Measurements from ENCODE around the gene CIB4. TPM values are rescaled to one million over a fixed set of nuclear protein-coding genes. Genes with fewer than 3 reads are reported as not detected.

The CIB4 gene
- not detected for total RNA-seq

DNA sequence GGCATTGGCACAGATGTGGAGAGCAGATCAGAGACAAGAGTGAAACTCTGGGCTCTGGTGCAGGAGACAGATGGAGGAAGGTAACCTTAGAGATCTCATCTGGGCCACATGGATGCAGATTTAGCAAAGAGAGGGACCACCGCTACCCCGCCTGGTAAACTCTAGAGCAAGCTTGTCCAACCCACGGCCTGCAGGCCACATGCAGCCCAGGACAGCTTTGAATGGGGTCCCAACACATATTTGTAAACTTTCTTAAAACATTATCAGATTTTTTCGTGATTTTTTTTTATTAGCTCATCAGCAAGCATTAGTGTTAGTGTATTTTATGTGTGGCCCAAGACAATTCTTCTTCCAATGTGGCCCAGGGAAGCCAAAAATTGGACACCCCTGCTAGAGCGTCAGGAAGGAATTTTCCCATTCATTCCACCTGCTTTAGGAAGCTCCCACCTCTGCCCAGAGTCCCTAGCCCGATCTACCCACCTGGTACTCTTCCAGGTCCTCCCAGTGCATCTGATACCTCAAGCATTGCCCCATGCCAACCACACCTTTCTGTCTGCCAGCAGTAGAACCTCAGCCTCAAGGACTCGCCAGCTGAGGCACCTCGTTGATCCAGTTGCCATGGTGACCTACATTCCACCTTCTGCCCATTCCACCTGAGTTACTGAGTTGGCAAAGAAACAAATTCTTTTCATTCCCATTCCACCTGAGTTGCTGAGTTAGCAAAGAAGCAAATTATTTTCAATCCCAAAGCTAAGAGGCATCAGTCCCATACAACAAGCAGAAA lies at the start of gene CIB4:
Gene CIB4, minus strand, starts transcription at position 586 of the 784 bp plus-strand sequence. Its CDS starts 52 bp downstream, at position 534.
- no peak for DNase-seq (ENCODE audit: low spot score)
- no peak for TF ChIP-seq CTCF (IDR thresholded peaks at IDR 0.05)
- no peak for ATAC-seq (ENCODE audit: low FRiP score)

DNA sequence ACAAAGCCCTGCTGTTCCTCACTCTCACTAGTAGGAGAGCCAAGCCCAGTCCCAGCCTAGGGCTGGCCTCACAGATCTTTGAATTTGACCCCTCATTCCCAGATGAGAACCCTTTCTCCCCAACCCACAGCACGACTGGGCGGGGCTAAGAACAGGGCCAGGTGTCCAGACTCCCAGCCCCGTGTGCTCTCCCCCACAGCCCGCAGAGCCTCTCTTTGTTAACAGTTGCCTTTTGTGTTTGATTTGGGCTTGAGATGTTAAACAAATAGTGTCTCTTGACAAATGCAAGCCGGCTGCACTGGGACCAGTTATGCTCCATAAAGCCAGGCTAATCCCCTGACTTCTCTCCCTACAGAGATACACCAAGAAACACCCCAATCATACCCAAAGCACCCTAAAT lies 46.6 kb upstream of the CIB4 start:
- ATAC-seq (ENCODE audit: low FRiP score): no peak

GRCh38 chr2:26687328-26687727 lies 46.2 kb upstream of the CIB4 start:
- ATAC-seq (ENCODE audit: low FRiP score) (no peak), DNase-seq (ENCODE audit: low spot score) (no peak)
- TF ChIP-seq CTCF (IDR thresholded peaks at IDR 0.05): no peak

More for the DNA sequence above, 46.6 kb upstream of the CIB4 start:
- no peak for DNase-seq (ENCODE audit: low spot score)
- TF ChIP-seq CTCF (IDR thresholded peaks at IDR 0.05): no peak

- no peak for ATAC-seq (ENCODE audit: low FRiP score)
- DNase-seq (ENCODE audit: low spot score): no peak
- TF ChIP-seq CTCF (IDR thresholded peaks at IDR 0.05): no peak
Measured at GRCh38 chr2:26685989-26686839, 45.0 kb upstream of the CIB4 start.

- ATAC-seq (ENCODE audit: low FRiP score) (no peak), DNase-seq (ENCODE audit: low spot score) (no peak)
- no peak for TF ChIP-seq CTCF (IDR thresholded peaks at IDR 0.05)
Measured at GRCh38 chr2:26685341-26685740, 44.2 kb upstream of the CIB4 start.

DNA sequence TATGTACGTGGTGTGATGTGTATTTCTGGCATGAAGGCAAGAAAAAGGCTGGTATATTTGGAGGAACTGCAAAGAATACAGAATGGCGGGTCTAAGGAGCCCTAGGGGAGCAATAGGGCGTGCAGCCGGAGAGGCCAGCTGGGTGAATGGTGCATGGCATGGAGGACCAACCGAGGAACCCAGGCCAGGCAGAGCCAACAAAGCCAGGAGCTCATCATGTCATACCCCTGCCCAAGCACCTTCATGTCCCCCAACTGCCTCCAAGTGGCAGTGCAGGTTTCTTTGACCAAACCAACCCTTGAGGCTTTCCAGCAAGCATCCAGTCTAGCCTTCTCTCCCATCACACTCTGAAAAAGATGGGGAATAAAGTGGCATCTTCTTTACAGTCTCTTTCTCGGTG lies 42.4 kb upstream of the CIB4 start:
- DNase-seq (ENCODE audit: low spot score) (no peak), ATAC-seq (ENCODE audit: low FRiP score) (no peak)
- TF ChIP-seq CTCF (IDR thresholded peaks at IDR 0.05): no peak

All from omental fat pad (tissue), 4 donors.